ENCODE results near the gene SELENOF.

The SELENOF gene

GRCh38 chr1:86939406-86939805, 25.5 kb upstream of the SELENOF start:
- no peak for DNase-seq (ENCODE audit: extremely low spot score)
- CTCF ChIA-PET: interaction anchor here (1.0 kb wide), 1 partner anchor 19 kb away, joined by 4 read pairs; no protein-coding TSS in a partner anchor
- POLR2A ChIA-PET: no interaction called here
- TF ChIP-seq CTCF (IDR thresholded peaks at IDR 0.05; ENCODE audit: control extremely low read depth, extremely low read depth, low read depth, missing control alignments): no peak

DNA sequence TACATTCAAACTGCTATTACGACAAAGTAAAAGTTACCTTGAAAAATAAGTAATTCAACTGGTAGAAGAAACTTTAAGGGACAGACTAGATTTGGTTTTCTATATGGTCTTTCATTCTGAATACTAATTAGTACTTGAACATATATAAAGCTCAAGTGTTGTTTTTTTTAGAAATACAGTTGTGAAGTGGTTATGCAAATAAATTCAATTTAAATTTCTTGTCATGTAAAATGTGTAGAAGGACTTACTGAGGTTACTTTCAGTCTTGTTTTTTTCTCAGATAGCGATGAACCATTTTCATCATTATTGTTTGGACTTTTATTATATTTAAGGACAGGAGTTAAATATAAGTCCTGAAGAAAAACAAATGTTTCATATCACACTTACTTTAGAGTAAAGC, 24.9 kb upstream of the SELENOF start:
- DNase-seq (ENCODE audit: extremely low spot score): no peak
- TF ChIP-seq CTCF (IDR thresholded peaks at IDR 0.05; ENCODE audit: control extremely low read depth, extremely low read depth, low read depth, missing control alignments): no peak
- POLR2A ChIA-PET: no interaction called here
- CTCF ChIA-PET: interaction anchor here (1.0 kb wide), 1 partner anchor 20 kb away, joined by 4 read pairs; no protein-coding TSS in a partner anchor

DNA sequence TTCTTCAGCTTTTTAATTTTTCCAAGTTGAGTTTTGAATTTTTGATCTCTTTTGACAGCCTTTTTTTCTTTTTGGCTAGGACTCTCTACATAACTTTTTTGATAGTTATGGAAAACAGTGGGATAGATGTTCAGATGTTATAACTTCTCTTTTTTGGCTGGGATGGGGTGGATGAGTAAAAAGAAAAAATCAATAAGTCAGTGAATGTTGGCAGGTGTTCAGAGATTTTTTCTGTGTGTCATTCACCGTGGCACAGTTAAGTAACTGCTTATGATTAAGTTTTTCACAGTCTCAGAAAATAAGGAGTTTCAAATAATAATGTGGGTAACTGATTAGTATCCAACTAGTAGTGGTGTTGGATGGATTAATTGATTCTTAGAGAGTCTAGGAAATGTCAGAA, 24.5 kb upstream of the SELENOF start:
- ChIA-PET CTCF (interaction anchor here (1.0 kb wide), 1 partner anchor 20 kb away, joined by 4 read pairs; no protein-coding TSS in a partner anchor), POLR2A (no interaction called here)
- TF ChIP-seq CTCF (IDR thresholded peaks at IDR 0.05; ENCODE audit: control extremely low read depth, extremely low read depth, low read depth, missing control alignments): no peak
- no peak for DNase-seq (ENCODE audit: extremely low spot score)

DNA sequence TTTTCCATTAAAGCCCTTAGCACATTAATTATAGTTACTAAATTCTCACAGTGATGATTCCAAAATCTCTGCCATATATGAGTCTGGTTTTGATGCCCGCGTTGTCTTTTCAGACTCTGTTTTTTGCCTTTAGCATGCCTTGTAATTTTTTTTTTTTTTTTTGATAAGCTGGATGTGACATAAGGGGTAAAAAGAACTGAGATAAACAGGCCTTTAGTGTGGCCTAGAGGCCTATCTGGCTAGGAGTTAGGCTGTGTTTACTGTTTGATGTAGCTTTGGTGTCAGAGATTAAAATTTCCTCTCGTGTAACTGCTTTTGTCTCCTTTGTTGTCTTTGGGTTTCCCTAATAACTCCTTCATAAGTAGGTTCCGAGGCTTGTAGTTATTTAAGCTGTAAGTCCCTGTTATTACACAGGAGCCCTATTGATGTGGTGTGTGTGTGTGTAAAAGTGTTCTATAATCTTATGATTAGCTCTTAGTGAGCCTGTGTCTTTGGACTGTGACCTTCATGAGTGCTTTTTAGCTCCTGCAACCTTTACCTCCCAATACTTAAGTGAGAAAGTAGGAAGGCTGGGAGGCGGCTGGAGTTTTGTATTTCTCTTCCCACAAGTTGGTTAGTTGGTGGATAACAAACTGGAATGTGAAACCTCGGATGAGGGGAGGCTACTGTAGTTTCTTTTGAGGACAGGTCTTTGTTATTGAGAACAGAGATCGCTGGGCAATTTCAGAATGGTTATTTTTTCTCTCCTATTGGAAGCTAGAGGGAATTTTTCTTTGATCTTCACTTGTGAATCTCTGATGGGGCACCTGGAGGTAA, 19.8 kb upstream of the SELENOF start:
- ChIA-PET CTCF (interaction anchor here (0.7 to 2.1 kb wide), 9 partner anchors 9 to 151 kb away, joined by 3 to 6 read pairs (median 3); no protein-coding TSS in a partner anchor), POLR2A (interaction anchor here (0.7 kb wide), 1 partner anchor 37 kb away, joined by 5 read pairs; no protein-coding TSS in a partner anchor)
- DNase-seq (ENCODE audit: extremely low spot score): no peak
- TF ChIP-seq CTCF (IDR thresholded peaks at IDR 0.05; ENCODE audit: control extremely low read depth, extremely low read depth, low read depth, missing control alignments): no peak

GRCh38 chr1:86933051-86933450, 19.1 kb upstream of the SELENOF start:
- TF ChIP-seq CTCF (IDR thresholded peaks at IDR 0.05; ENCODE audit: control extremely low read depth, extremely low read depth, low read depth, missing control alignments): no peak
- ChIA-PET CTCF (interaction anchor here (1.5 to 2.1 kb wide), 3 partner anchors 32 to 152 kb away, joined by 4 to 6 read pairs (median 5); no protein-coding TSS in a partner anchor), POLR2A (no interaction called here)
- no peak for DNase-seq (ENCODE audit: extremely low spot score)

DNA sequence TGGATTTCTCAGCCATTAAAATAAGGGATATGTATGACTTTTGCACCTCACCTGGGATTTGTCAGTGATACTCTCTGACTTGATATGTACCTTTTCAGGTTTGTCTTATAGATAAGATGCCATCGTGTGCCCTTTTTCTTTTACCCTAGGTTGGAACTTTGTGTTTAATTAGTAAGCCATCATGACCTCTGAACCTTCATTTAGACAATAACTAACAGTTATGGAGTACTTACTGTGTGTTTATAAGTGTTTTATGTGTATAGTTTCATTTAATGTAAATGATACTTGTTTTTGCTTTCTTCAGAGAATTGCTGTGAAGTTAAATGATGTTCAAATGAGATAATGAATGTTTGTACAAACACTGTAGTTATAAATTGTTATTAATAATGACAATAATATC, 14.9 kb upstream of the SELENOF start:
- ChIA-PET POLR2A (no interaction called here), CTCF (no interaction called here)
- no peak for DNase-seq (ENCODE audit: extremely low spot score)
- TF ChIP-seq CTCF (IDR thresholded peaks at IDR 0.05; ENCODE audit: control extremely low read depth, extremely low read depth, low read depth, missing control alignments): no peak
